GM12878 (cell line): ENCODE results near the gene NUP210L. TPM values are rescaled to one million over a fixed set of nuclear protein-coding genes. Genes with fewer than 3 reads are reported as not detected.

ENCODE experiments used
- BMI1 ChIP-seq: fragments of 450-650 bp; IDR thresholded peaks from 2 replicates; pipeline ENCODE4 v1.6.1; 2016; ENCODE audit warnings: mild to moderate bottlenecking, moderate library complexity, borderline replicate concordance
- CHD1 ChIP-seq: IDR thresholded peaks from 2 replicates; pipeline ENCODE4 v1.6.1; 2012; ENCODE audit warnings: low read depth, low read length, improper control_type of control experiment
- CHD4 ChIP-seq: fragments of 200-600 bp; sonication (generic); IDR thresholded peaks from 2 replicates; pipeline ENCODE4 v1.6.1; 2016; ENCODE audit warnings: mild to moderate bottlenecking
- CREB1 ChIP-seq: IDR thresholded peaks from 2 replicates; pipeline ENCODE4 v1.6.1; 2012; ENCODE audit warnings: low read depth, mild to moderate bottlenecking, inconsistent platforms
- EGR1 ChIP-seq, 2 experiments: IDR thresholded peaks; 1 replicate in 1 of 2; 2 replicates in 1 of 2; pipeline ENCODE4 v1.6.1; 2011 to 2012; ENCODE audit warnings: low read depth in 2 of 2, low read length in 2 of 2, borderline replicate concordance in 1 of 2, mild to moderate bottlenecking in 1 of 2, moderate library complexity in 1 of 2
- GATAD2B ChIP-seq: fragments of 450-650 bp; conservative IDR thresholded peaks from 2 replicates; pipeline ENCODE4 v1.6.1; 2017; ENCODE audit warnings: low read depth, mild to moderate bottlenecking, moderate library complexity
- KLF5 ChIP-seq: fragments of 450-650 bp; IDR thresholded peaks from 2 replicates; pipeline ENCODE4 v1.6.1; 2014; ENCODE audit warnings: mild to moderate bottlenecking; ENCODE audit not compliant: partially characterized antibody
- LARP7 ChIP-seq: fragments of 450-650 bp; IDR thresholded peaks from 2 replicates; pipeline ENCODE4 v1.6.1; 2017; ENCODE audit warnings: mild to moderate bottlenecking
- NBN ChIP-seq: fragments of 450-650 bp; IDR thresholded peaks from 2 replicates; pipeline ENCODE4 v1.6.1; 2016
- NFYA ChIP-seq: IDR thresholded peaks from 2 replicates; pipeline ENCODE4 v1.6.1; 2011; ENCODE audit warnings: low read depth, mild to moderate bottlenecking, low read length, improper control_type of control experiment, borderline replicate concordance
- RB1 ChIP-seq: fragments of 450-650 bp; formaldehyde crosslinking; IDR thresholded peaks from 2 replicates; pipeline ENCODE4 v1.6.1; 2017; ENCODE audit warnings: mild to moderate bottlenecking, borderline replicate concordance
- RBBP5 ChIP-seq: fragments of 200-600 bp; sonication (generic); conservative IDR thresholded peaks from 2 replicates; pipeline ENCODE4 v1.6.1; 2016
- RUNX3 ChIP-seq: IDR thresholded peaks from 2 replicates; pipeline ENCODE4 v1.6.1; 2012; ENCODE audit warnings: low read length, inconsistent platforms
- STAT1 ChIP-seq: fragments of 450-650 bp; conservative IDR thresholded peaks from 2 replicates; pipeline ENCODE4 v1.6.1; 2014; ENCODE audit warnings: antibody characterized with exemption, mild to moderate bottlenecking
- SUPT20H ChIP-seq: IDR thresholded peaks from 2 replicates; pipeline ENCODE4 v1.6.1; 2011; ENCODE audit warnings: low read depth, mild to moderate bottlenecking, low read length, moderate library complexity, borderline replicate concordance; ENCODE audit not compliant: control insufficient read depth
- SUZ12 ChIP-seq: fragments of 200-600 bp; sonication (generic); IDR thresholded peaks from one replicate; pipeline ENCODE4 v1.6.1; 2018; ENCODE audit warnings: antibody characterized with exemption, mild to moderate bottlenecking; ENCODE audit not compliant: unreplicated experiment
- TBL1XR1 ChIP-seq: IDR thresholded peaks from 2 replicates; pipeline ENCODE4 v1.6.1; 2012; ENCODE audit warnings: low read depth, low read length, improper control_type of control experiment
- YY1 ChIP-seq: IDR thresholded peaks from 2 replicates; pipeline ENCODE4 v1.6.1; 2011; ENCODE audit warnings: low read depth, mild to moderate bottlenecking, low read length
- ZBED1 ChIP-seq: IDR thresholded peaks from 2 replicates; pipeline ENCODE4 v1.6.1; 2016; ENCODE audit warnings: borderline replicate concordance
- ZSCAN29 ChIP-seq: fragments of 450-650 bp; IDR thresholded peaks from 2 replicates; pipeline ENCODE4 v1.6.1; 2017; ENCODE audit warnings: mild to moderate bottlenecking, moderate library complexity
- polyA plus RNA-seq, 11 experiments: library from polyadenylated mRNA; depleted of rRNA in 4 of 11; unstranded in 6 of 11; stranded (reverse) in 5 of 11; fragments of >200 nt; fragmentation: Nextera tagmentation in 4 of 11; fragmentation: Illumina TruSeq in 1 of 11; extraction: Ambion mirVana in 4 of 11; extraction: Trizol in 1 of 11; gene quantifications; 1 replicate in 1 of 11; 2 replicates in 10 of 11; pipeline versions ENCODE4 v1.2.1 to v1.2.3, GENCODE V29; 2011 to 2016; ENCODE audit warnings: inconsistent platforms in 2 of 11, missing spikeins in 2 of 11, low read depth in 1 of 11
- total RNA-seq, 4 experiments: library from RNA; depleted of rRNA in 3 of 4; stranded (reverse); fragments of >200 nt in 3 of 4; fragmentation: Illumina TruSeq in 1 of 4; extraction: Trizol in 1 of 4; gene quantifications; 2 replicates each; pipeline versions ENCODE4 v1.2.1 to v1.2.3, GENCODE V29; 2013 to 2021
- TF ChIP-seq, protein P1 (sequence below): IDR thresholded peaks from 2 replicates; pipeline ENCODE4 v1.6.1; 2012; ENCODE audit warnings: low read depth, low read length, improper control_type of control experiment
- TF ChIP-seq, protein P2 (sequence below): fragments of 450-650 bp; conservative IDR thresholded peaks from 2 replicates; pipeline ENCODE4 v1.6.1; 2017; ENCODE audit warnings: mild to moderate bottlenecking, moderate library complexity
- TF ChIP-seq, protein P3 (sequence below): fragments of 450-650 bp; IDR thresholded peaks from 2 replicates; pipeline ENCODE4 v1.6.1; 2017; ENCODE audit warnings: antibody characterized with exemption, mild to moderate bottlenecking, moderate library complexity
- TF ChIP-seq, protein P4 (sequence below): IDR thresholded peaks from 2 replicates; pipeline ENCODE4 v1.6.1; 2011; ENCODE audit warnings: low read depth, mild to moderate bottlenecking, low read length, moderate library complexity, borderline replicate concordance; ENCODE audit errors: extremely low read depth

NUP210L gene
- total and polyA plus RNA-seq, 10 of the 15 experiments (the other 5 are each of a cell fraction or from before 2014, with no cell fraction given): 0.04 to 0.08 (median 0.07) TPM; not detected in 7

DNA sequence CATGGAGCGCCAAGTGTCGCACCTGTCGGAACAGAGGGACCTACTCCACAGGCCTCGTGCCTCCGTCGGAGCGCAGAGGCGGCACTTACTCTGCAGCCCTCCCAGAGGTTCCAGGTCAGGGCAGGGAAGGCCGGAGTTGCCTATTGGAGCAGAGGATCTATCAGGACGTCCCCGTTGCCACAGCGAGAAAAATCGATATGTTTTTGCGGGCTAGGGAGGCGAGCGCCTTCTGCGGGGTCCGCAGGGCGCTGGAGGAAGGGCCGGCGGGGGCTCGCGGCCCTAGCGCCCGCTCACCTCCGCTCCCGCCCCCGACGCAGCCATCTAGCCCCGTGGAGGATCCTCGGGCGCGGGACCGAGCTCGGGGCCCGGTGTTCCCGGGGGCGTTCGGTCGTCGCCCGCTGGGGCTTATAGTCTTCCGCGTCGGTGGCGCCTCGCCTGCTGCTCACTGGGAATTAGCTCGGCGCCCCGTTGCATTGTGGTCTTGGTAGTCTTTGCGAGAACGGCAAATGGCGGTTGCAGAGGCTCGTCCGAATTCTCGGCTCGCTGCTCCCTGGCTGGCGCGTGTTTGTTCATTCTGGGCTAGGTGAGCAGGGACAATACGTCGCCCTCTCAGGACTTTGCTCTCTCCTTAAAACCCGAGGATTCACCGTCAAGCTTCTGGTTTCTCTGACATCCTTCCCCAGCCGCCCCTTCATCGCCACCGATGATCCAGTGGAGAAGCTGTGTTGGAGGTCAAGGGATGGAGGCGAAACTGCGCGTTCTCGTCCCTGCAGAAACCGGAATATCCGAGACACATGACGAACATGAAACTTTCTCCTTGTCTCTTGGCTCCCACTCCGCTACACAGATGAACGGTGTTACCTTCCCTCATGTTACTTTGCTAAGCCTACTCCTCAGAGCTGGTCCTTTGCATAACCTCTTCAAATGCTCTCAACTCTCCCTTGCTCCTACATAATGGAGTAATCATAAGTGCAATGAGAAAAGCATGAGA is 177.3 kb downstream of the NUP210L start, which contains the start of gene JTB (continued):
- TF ChIP-seq BMI1: no peak
- TF ChIP-seq NFYA: no peak
- 0 out of 2 replicates have a peak, but pooled peaks have one; percentile 58 for TF ChIP-seq NBN
- TF ChIP-seq SUPT20H: no peak
- TF ChIP-seq TBL1XR1: no peak
- TF ChIP-seq CHD4: no peak
- TF ChIP-seq RB1: no peak
- TF ChIP-seq, protein P1, sequence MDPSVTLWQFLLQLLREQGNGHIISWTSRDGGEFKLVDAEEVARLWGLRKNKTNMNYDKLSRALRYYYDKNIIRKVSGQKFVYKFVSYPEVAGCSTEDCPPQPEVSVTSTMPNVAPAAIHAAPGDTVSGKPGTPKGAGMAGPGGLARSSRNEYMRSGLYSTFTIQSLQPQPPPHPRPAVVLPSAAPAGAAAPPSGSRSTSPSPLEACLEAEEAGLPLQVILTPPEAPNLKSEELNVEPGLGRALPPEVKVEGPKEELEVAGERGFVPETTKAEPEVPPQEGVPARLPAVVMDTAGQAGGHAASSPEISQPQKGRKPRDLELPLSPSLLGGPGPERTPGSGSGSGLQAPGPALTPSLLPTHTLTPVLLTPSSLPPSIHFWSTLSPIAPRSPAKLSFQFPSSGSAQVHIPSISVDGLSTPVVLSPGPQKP: no peak
- TF ChIP-seq, protein P2, sequence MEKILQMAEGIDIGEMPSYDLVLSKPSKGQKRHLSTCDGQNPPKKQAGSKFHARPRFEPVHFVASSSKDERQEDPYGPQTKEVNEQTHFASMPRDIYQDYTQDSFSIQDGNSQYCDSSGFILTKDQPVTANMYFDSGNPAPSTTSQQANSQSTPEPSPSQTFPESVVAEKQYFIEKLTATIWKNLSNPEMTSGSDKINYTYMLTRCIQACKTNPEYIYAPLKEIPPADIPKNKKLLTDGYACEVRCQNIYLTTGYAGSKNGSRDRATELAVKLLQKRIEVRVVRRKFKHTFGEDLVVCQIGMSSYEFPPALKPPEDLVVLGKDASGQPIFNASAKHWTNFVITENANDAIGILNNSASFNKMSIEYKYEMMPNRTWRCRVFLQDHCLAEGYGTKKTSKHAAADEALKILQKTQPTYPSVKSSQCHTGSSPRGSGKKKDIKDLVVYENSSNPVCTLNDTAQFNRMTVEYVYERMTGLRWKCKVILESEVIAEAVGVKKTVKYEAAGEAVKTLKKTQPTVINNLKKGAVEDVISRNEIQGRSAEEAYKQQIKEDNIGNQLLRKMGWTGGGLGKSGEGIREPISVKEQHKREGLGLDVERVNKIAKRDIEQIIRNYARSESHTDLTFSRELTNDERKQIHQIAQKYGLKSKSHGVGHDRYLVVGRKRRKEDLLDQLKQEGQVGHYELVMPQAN: peak; percentile 68; the same call in 1 of the 2 replicates
- no peak for TF ChIP-seq SUZ12
- TF ChIP-seq LARP7: no peak
- TF ChIP-seq ZSCAN29: no peak
- peak; percentile 46; the same call in 1 of the 2 replicates for TF ChIP-seq RUNX3
- TF ChIP-seq GATAD2B: no peak; the same call in 1 of the 2 replicates
- no peak for TF ChIP-seq ZBED1
- 0 out of 2 replicates have a peak, but pooled peaks have one; percentile 23 for TF ChIP-seq STAT1
- TF ChIP-seq, protein P3, sequence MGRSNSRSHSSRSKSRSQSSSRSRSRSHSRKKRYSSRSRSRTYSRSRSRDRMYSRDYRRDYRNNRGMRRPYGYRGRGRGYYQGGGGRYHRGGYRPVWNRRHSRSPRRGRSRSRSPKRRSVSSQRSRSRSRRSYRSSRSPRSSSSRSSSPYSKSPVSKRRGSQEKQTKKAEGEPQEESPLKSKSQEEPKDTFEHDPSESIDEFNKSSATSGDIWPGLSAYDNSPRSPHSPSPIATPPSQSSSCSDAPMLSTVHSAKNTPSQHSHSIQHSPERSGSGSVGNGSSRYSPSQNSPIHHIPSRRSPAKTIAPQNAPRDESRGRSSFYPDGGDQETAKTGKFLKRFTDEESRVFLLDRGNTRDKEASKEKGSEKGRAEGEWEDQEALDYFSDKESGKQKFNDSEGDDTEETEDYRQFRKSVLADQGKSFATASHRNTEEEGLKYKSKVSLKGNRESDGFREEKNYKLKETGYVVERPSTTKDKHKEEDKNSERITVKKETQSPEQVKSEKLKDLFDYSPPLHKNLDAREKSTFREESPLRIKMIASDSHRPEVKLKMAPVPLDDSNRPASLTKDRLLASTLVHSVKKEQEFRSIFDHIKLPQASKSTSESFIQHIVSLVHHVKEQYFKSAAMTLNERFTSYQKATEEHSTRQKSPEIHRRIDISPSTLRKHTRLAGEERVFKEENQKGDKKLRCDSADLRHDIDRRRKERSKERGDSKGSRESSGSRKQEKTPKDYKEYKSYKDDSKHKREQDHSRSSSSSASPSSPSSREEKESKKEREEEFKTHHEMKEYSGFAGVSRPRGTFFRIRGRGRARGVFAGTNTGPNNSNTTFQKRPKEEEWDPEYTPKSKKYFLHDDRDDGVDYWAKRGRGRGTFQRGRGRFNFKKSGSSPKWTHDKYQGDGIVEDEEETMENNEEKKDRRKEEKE: no peak
- TF ChIP-seq, protein P4, sequence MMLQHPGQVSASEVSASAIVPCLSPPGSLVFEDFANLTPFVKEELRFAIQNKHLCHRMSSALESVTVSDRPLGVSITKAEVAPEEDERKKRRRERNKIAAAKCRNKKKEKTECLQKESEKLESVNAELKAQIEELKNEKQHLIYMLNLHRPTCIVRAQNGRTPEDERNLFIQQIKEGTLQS: no peak
- TF ChIP-seq KLF5: peak; percentile 53
- peak; percentile 97 for TF ChIP-seq YY1
- peak; percentile 63 for TF ChIP-seq CREB1
- TF ChIP-seq RBBP5: no peak
- no peak for TF ChIP-seq CHD1
- TF ChIP-seq EGR1 (IDR thresholded peaks at IDR 0.05; ENCODE audit: borderline replicate concordance in 1 of 2, low read depth in 2 of 2, low read length in 2 of 2): peak in 1 of 2 experiments; percentile 78; a peak in 2 of 3 replicates
